HepG2 (cell line): ENCODE results near the gene IL1R1. TPM values are rescaled to one million over a fixed set of nuclear protein-coding genes. Genes with fewer than 3 reads are reported as not detected.

ENCODE experiments used
- BCL6 ChIP-seq: IDR thresholded peaks from 2 replicates; pipeline ENCODE4 v1.6.1; 2016; ENCODE audit warnings: missing genetic modification reagents, missing compliant biosample characterization
- BRCA1 ChIP-seq: sonication (generic); formaldehyde crosslinking; IDR thresholded peaks from 2 replicates; pipeline ENCODE4 v1.4.0; 2020; ENCODE audit warnings: missing genetic modification reagents
- HNRNPK ChIP-seq: fragments of 200-400 bp; formaldehyde crosslinking; IDR thresholded peaks from 2 replicates; pipeline ENCODE4 v1.6.1; 2018; ENCODE audit warnings: low read length, low read depth, moderate library complexity, mild to moderate bottlenecking; ENCODE audit not compliant: poor library complexity, severe bottlenecking
- IKZF4 ChIP-seq: sonication (generic); formaldehyde crosslinking; IDR thresholded peaks from 2 replicates; pipeline ENCODE4 v1.5.1; 2020; ENCODE audit warnings: borderline replicate concordance, mild to moderate bottlenecking, low read depth, missing genetic modification reagents; ENCODE audit errors: not compliant biosample characterization
- KDM5B ChIP-seq: sonication (generic); formaldehyde crosslinking; IDR thresholded peaks from 2 replicates; pipeline ENCODE4 v1.4.0; 2020; ENCODE audit warnings: missing genetic modification reagents, mild to moderate bottlenecking, borderline replicate concordance
- MIXL1 ChIP-seq: IDR thresholded peaks from 2 replicates; pipeline ENCODE4 v1.6.1; 2016
- MYC ChIP-seq: sonication (generic); formaldehyde crosslinking; IDR thresholded peaks from 2 replicates; pipeline ENCODE4 v1.9.0; 2021; ENCODE audit warnings: missing genetic modification reagents, borderline replicate concordance
- SOX6 ChIP-seq, 2 experiments: fragments of 450-650 bp in 1 of 2; sonication (generic) in 1 of 2; formaldehyde crosslinking in 1 of 2; IDR thresholded peaks; 2 replicates each; pipeline versions ENCODE4 v1.4.0 to v1.6.1; 2017 to 2020; ENCODE audit warnings: antibody characterized with exemption in 1 of 2, mild to moderate bottlenecking in 1 of 2, missing genetic modification reagents in 1 of 2
- TCF7 ChIP-seq: sonication (generic); IDR thresholded peaks from 2 replicates; pipeline ENCODE4 v1.6.1; 2016; ENCODE audit warnings: antibody characterized with exemption, low read depth
- ZBTB7B ChIP-seq: sonication (generic); formaldehyde crosslinking; IDR thresholded peaks from 2 replicates; pipeline ENCODE4 v1.4.0; 2020; ENCODE audit warnings: missing genetic modification reagents
- ZFP91 ChIP-seq: sonication (generic); formaldehyde crosslinking; IDR thresholded peaks from 2 replicates; pipeline ENCODE4 v1.9.0; 2022; ENCODE audit warnings: missing genetic modification reagents, mild to moderate bottlenecking, borderline replicate concordance
- ZNF280D ChIP-seq: sonication (generic); formaldehyde crosslinking; IDR thresholded peaks from 2 replicates; pipeline ENCODE4 v1.5.1; 2020; ENCODE audit warnings: mild to moderate bottlenecking, missing genetic modification reagents
- ZNF749 ChIP-seq: sonication (generic); formaldehyde crosslinking; IDR thresholded peaks from 2 replicates; pipeline ENCODE4 v1.8.0; 2022; ENCODE audit warnings: mild to moderate bottlenecking, missing genetic modification reagents, moderate library complexity, borderline replicate concordance
- ZNF770 ChIP-seq: sonication (generic); formaldehyde crosslinking; IDR thresholded peaks from 2 replicates; pipeline ENCODE4 v1.5.0; 2020; ENCODE audit warnings: mild to moderate bottlenecking, missing genetic modification reagents
- polyA plus RNA-seq, 8 experiments: library from polyadenylated mRNA; depleted of rRNA in 3 of 8; stranded (reverse) in 7 of 8; unstranded in 1 of 8; fragments of >200 nt; fragmentation: Illumina TruSeq in 4 of 8; extraction: Trizol in 4 of 8; gene quantifications; 2 replicates each; pipeline versions ENCODE4 v1.2.1 to v1.2.3, GENCODE V29; 2011 to 2016; ENCODE audit warnings: low read depth in 4 of 8, missing spikeins in 1 of 8, mixed read lengths in 1 of 8; ENCODE audit not compliant: insufficient read depth in 1 of 8
- total RNA-seq, 5 experiments: library from RNA; depleted of rRNA; stranded (reverse); fragments of >200 nt; fragmentation: Illumina TruSeq; extraction: Trizol; gene quantifications; 2 replicates each; pipeline ENCODE4 v1.2.3, GENCODE V29; 2016; ENCODE audit warnings: low read depth in 1 of 5
- TF ChIP-seq, protein P1 (sequence below): sonication (generic); formaldehyde crosslinking; IDR thresholded peaks from 2 replicates; pipeline ENCODE4 v1.4.0; 2020; ENCODE audit warnings: missing genetic modification reagents

IL1R1 gene
- total and polyA plus RNA-seq, 2 of the 13 experiments (the other 11 are each of a cell fraction or from before 2014, with no cell fraction given), result 38.0 to 93.1 TPM

- TF ChIP-seq MYC (CRISPR knock-in tag), result 0 out of 2 replicates have a peak, but pooled peaks have one; percentile 32
- TF ChIP-seq SOX6 (IDR thresholded peaks at IDR 0.05), result no peak
- TF ChIP-seq SOX6 (CRISPR knock-in tag; IDR thresholded peaks at IDR 0.05), result peak; percentile 53
- no peak for TF ChIP-seq ZFP91
- TF ChIP-seq IKZF4 (CRISPR knock-in tag), result no peak
- TF ChIP-seq KDM5B, result no peak
- TF ChIP-seq HNRNPK, result no peak
- TF ChIP-seq ZNF280D, result no peak
- TF ChIP-seq ZBTB7B (CRISPR knock-in tag), result no peak
- no peak for TF ChIP-seq ZNF749 (CRISPR knock-in tag)
- TF ChIP-seq BCL6, result peak; percentile 37; the same call in 1 of the 2 replicates
- no peak for TF ChIP-seq TCF7
- TF ChIP-seq BRCA1 (CRISPR knock-in tag), result no peak
- TF ChIP-seq, protein P1, sequence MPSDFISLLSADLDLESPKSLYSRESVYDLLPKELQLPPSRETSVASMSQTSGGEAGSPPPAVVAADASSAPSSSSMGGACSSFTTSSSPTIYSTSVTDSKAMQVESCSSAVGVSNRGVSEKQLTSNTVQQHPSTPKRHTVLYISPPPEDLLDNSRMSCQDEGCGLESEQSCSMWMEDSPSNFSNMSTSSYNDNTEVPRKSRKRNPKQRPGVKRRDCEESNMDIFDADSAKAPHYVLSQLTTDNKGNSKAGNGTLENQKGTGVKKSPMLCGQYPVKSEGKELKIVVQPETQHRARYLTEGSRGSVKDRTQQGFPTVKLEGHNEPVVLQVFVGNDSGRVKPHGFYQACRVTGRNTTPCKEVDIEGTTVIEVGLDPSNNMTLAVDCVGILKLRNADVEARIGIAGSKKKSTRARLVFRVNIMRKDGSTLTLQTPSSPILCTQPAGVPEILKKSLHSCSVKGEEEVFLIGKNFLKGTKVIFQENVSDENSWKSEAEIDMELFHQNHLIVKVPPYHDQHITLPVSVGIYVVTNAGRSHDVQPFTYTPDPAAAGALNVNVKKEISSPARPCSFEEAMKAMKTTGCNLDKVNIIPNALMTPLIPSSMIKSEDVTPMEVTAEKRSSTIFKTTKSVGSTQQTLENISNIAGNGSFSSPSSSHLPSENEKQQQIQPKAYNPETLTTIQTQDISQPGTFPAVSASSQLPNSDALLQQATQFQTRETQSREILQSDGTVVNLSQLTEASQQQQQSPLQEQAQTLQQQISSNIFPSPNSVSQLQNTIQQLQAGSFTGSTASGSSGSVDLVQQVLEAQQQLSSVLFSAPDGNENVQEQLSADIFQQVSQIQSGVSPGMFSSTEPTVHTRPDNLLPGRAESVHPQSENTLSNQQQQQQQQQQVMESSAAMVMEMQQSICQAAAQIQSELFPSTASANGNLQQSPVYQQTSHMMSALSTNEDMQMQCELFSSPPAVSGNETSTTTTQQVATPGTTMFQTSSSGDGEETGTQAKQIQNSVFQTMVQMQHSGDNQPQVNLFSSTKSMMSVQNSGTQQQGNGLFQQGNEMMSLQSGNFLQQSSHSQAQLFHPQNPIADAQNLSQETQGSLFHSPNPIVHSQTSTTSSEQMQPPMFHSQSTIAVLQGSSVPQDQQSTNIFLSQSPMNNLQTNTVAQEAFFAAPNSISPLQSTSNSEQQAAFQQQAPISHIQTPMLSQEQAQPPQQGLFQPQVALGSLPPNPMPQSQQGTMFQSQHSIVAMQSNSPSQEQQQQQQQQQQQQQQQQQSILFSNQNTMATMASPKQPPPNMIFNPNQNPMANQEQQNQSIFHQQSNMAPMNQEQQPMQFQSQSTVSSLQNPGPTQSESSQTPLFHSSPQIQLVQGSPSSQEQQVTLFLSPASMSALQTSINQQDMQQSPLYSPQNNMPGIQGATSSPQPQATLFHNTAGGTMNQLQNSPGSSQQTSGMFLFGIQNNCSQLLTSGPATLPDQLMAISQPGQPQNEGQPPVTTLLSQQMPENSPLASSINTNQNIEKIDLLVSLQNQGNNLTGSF (CRISPR knock-in tag), result no peak
- TF ChIP-seq MIXL1 (CRISPR knock-in tag), result peak; percentile 67; the same call in 1 of the 2 replicates
- TF ChIP-seq ZNF770 (CRISPR knock-in tag), result no peak
Measured at GRCh38 chr2:102190430-102191107, 48.0 kb downstream of the IL1R1 start (continued).
